NB4 (cell line): Measurements from ENCODE around the gene DDX51.

Experiments
- POLR2A ChIP-seq: IDR thresholded peaks from 2 replicates; pipeline ENCODE4 v1.6.1; 2011; ENCODE audit warnings: mild to moderate bottlenecking; ENCODE audit not compliant: insufficient read length; ENCODE audit errors: extremely low read depth
- TF ChIP-seq, protein P1 (sequence below): IDR thresholded peaks from one replicate; pipeline ENCODE4 v1.5.1; 2012; ENCODE audit warnings: low read depth, low read length

DNA sequence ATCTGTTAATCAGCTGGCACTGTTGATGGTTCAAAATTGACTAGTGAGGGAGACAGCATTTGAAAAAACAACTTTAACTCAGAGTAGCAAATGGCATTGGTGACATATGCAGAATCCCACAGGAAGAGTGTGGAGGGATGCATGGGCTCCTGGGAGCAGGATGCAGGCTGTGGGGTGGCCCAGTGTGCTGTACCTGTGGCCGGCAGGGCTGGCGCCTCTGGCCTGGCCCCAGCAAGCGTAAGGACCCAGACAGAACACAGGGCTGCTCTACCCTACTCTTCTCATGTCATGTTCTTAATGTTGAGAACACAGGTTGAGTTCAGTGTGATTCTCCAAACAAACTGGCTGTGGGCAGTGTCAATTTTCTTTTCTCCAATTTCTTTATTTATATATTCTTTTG, 33.4 kb downstream of the DDX51 start:
- TF ChIP-seq, protein P1, sequence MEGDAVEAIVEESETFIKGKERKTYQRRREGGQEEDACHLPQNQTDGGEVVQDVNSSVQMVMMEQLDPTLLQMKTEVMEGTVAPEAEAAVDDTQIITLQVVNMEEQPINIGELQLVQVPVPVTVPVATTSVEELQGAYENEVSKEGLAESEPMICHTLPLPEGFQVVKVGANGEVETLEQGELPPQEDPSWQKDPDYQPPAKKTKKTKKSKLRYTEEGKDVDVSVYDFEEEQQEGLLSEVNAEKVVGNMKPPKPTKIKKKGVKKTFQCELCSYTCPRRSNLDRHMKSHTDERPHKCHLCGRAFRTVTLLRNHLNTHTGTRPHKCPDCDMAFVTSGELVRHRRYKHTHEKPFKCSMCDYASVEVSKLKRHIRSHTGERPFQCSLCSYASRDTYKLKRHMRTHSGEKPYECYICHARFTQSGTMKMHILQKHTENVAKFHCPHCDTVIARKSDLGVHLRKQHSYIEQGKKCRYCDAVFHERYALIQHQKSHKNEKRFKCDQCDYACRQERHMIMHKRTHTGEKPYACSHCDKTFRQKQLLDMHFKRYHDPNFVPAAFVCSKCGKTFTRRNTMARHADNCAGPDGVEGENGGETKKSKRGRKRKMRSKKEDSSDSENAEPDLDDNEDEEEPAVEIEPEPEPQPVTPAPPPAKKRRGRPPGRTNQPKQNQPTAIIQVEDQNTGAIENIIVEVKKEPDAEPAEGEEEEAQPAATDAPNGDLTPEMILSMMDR: no peak
- no peak for TF ChIP-seq POLR2A
